HG03520 (cell line): ENCODE data around the gene PCDH9.
"Not testable (repeated sequence)": the region's sequence is repeated elsewhere in the genome, so short reads cannot be mapped to it uniquely, and the experiment has no call there.

ENCODE experiments used
- ATAC-seq: cut with Tn5 transposase; IDR thresholded peaks from one replicate; pipeline ENCODE4 v1.9.1; 2021; ENCODE audit warnings: mild to moderate bottlenecking, moderate library complexity; ENCODE audit not compliant: unreplicated experiment

PCDH9 gene

GRCh38 chr13:66927562-66927961, 302.6 kb downstream of the PCDH9 start:
- no peak for ATAC-seq

- ATAC-seq, result no peak
These were observed 303.1 kb downstream of the PCDH9 start for GRCh38 chr13:66926851-66927524.

- ATAC-seq, result no peak
These were observed 303.8 kb downstream of the PCDH9 start for GRCh38 chr13:66926200-66926850.

- ATAC-seq, result no peak
These were observed 307.7 kb downstream of the PCDH9 start for GRCh38 chr13:66922444-66922843.

GRCh38 chr13:66921437-66921836, 308.7 kb downstream of the PCDH9 start:
- ATAC-seq, result no peak

GRCh38 chr13:66915596-66916185, 314.4 kb downstream of the PCDH9 start:
- no peak for ATAC-seq

- ATAC-seq, result no peak
These were observed 316.0 kb downstream of the PCDH9 start for GRCh38 chr13:66914155-66914554.

- ATAC-seq, result no peak
These were observed 318.7 kb downstream of the PCDH9 start for GRCh38 chr13:66911411-66911939.

GRCh38 chr13:66899955-66900354, 330.2 kb downstream of the PCDH9 start:
- no peak for ATAC-seq

GRCh38 chr13:66896933-66897332, 333.2 kb downstream of the PCDH9 start:
- no peak for ATAC-seq

GRCh38 chr13:66895780-66896179, 334.4 kb downstream of the PCDH9 start:
- no peak for ATAC-seq

- ATAC-seq, result no peak
These were observed 334.8 kb downstream of the PCDH9 start for GRCh38 chr13:66895320-66895719.

GRCh38 chr13:66888698-66889097, 341.4 kb downstream of the PCDH9 start:
- ATAC-seq, result no peak

GRCh38 chr13:66887088-66887487, 343.0 kb downstream of the PCDH9 start:
- no peak for ATAC-seq

- no peak for ATAC-seq
These were observed 343.9 kb downstream of the PCDH9 start for GRCh38 chr13:66886264-66886663.

- not testable (repeated sequence) for ATAC-seq
These were observed 349.0 kb downstream of the PCDH9 start for GRCh38 chr13:66881170-66881569.

- ATAC-seq, result no peak
These were observed 350.1 kb downstream of the PCDH9 start for GRCh38 chr13:66879988-66880387.

- ATAC-seq, result no peak
These were observed 354.9 kb downstream of the PCDH9 start for GRCh38 chr13:66875264-66875663.

- no peak for ATAC-seq
These were observed 365.5 kb downstream of the PCDH9 start for GRCh38 chr13:66864627-66865026.

- ATAC-seq, result no peak
These were observed 369.2 kb downstream of the PCDH9 start for GRCh38 chr13:66860878-66861417.

GRCh38 chr13:66859934-66860877, 369.9 kb downstream of the PCDH9 start:
- no peak for ATAC-seq
